Testis (tissue), 3 donors: ENCODE data around the gene DEAF1. TPM values are rescaled to one million over a fixed set of nuclear protein-coding genes. Genes with fewer than 3 reads are reported as not detected.

Source experiments
- DNase-seq: peaks from one replicate; pipeline ENCODE4 v3.0.0-alpha.2; 2019
- H3K27ac ChIP-seq, 2 donors: fragments of 200-600 bp; sonication (generic); one replicate each; pipeline ENCODE4 v1.5.1; 2019
- H3K27me3 ChIP-seq: fragments of 200-600 bp; sonication (generic); one replicate; pipeline ENCODE4 v1.5.1; 2019
- H3K36me3 ChIP-seq: fragments of 200-600 bp; sonication (generic); one replicate; pipeline ENCODE4 v1.5.1; 2017; ENCODE audit warnings: low read depth; ENCODE audit errors: missing control alignments
- H3K4me1 ChIP-seq: fragments of 200-600 bp; sonication (generic); one replicate; pipeline ENCODE4 v1.5.1; 2019
- H3K4me3 ChIP-seq, 2 donors: fragments of 200-600 bp; sonication (generic); one replicate each; pipeline ENCODE4 v1.5.1; 2017 to 2019
- H3K9me3 ChIP-seq: fragments of 200-600 bp; sonication (generic); one replicate; pipeline ENCODE4 v1.5.1; 2017
- CTCF ChIP-seq, 3 experiments: fragments of 450-650 bp in 2 of 3; fragments of 200-600 bp in 1 of 3; sonication (generic) in 1 of 3; IDR thresholded peaks; one replicate each; pipeline ENCODE4 v1.5.1; 2016 to 2019; ENCODE audit warnings: antibody characterized with exemption in 3 of 3, mild to moderate bottlenecking in 2 of 3, moderate library complexity in 1 of 3
- POLR2A ChIP-seq: fragments of 450-650 bp; IDR thresholded peaks from one replicate; pipeline ENCODE4 v1.6.1; 2017; ENCODE audit warnings: antibody characterized with exemption, mild to moderate bottlenecking, moderate library complexity
- whole genome bisulfite sequencing, 2 donors: methylation state at CpG; one replicate each; pipeline ENCODE4 v1.1.5; 2018; 5-methylcytosine and 5-hydroxymethylcytosine counted together
- intact Hi-C: fragments of 100-400 bp; cut with DNase I; formaldehyde crosslinking; loops from one replicate; pipeline ENCODE4 v1.15.1; 2023; ENCODE audit warnings: low total_unique reads
- polyA plus RNA-seq: library from polyadenylated mRNA; stranded (reverse); fragments of 350-450 nt; fragmentation: Illumina TruSeq; extraction: RNeasy Lipid Tissue Mini Kit (QIAGEN cat#74804); gene quantifications from one replicate; pipeline ENCODE4 v1.2.3, GENCODE V29; 2014; ENCODE audit warnings: low read depth, low replicate concordance; ENCODE audit not compliant: insufficient read depth
- total RNA-seq, 2 donors: library from RNA; depleted of rRNA; stranded (reverse); fragments of >200 nt; gene quantifications; one replicate each; pipeline ENCODE4 v1.2.3, GENCODE V29; 2016

DEAF1 gene
- total and polyA plus RNA-seq, 3 donors from 2014 or later, result 47.9 to 116 (median 82.5) TPM

DNA sequence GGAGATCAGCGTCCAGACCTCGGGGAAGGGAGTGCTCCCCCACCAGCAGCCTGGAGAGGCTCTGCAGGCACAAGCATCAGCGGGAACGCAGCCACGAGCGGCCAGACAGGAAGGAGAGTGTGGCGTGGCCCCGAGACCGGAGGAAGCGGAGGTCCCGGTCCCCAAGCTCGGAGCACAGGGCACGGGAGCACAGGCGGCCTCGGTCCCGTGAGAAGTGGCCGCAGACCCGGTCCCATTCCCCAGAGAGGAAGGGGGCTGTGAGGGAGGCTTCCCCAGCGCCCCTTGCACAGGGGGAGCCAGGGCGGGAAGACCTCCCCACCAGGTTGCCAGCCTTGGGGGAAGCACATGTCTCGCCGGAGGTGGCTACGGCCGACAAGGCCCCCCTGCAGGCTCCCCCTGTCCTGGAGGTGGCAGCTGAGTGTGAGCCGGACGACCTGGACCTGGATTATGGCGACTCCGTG is 86.2 kb downstream of the DEAF1 start:
- Histone ChIP-seq H3K36me3 (no peaks in the 10 kb centered on the region), H3K27me3 (no peaks in the 10 kb centered on the region), H3K4me3 (no peak overlapping the region), H3K27ac (peak overlapping the region in 1 of 2 donors; percentile 8), H3K4me1 (peaks cover 15% of the 10 kb centered on the region), H3K9me3 (no peaks in the 10 kb centered on the region)
- intact Hi-C loops, result no loop called here
- 47 to 77% methylated on average over 16 to 28 of the region's 28 CpGs for WGBS, 2 donors
- DNase-seq, result peak; percentile 48
- TF ChIP-seq POLR2A, result no peak
- TF ChIP-seq CTCF (IDR thresholded peaks at IDR 0.05), result no peak

DNA sequence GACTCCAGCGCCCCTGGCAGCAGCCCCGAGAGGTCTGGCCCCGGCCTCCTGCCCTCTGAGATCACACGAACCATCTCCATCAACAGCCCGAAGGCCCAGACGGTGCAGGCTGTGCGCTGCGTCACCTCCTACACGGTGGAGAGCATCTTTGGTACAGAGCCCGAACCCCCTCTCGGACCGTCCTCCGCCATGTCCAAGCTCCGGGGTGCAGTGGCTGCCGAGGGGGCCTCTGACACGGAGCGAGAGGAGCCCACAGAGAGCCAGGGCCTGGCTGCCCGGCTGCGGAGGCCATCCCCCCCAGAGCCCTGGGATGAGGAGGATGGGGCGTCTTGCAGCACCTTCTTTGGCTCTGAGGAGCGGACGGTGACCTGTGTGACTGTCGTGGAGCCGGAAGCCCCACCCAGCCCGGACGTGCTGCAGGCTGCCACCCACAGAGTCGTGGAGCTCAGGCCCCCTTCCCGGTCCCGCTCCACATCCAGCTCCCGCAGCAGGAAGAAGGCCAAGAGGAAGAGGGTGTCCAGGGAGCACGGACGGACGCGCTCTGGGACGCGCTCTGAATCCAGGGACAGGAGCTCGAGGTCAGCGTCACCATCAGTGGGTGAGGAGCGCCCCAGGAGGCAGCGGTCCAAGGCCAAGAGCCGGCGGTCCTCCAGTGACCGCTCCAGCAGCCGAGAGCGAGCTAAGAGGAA is 86.9 kb downstream of the DEAF1 start:
- H3K4me1 ChIP-seq, result peaks cover 15% of the 10 kb centered on the region
- no peaks in the 10 kb centered on the region for H3K27me3 ChIP-seq
- no peak overlapping the region for H3K4me3 ChIP-seq
- peak overlapping the region in 1 of 2 donors; percentile 8 for H3K27ac ChIP-seq
- H3K9me3 ChIP-seq, result no peaks in the 10 kb centered on the region
- DNase-seq, result no peak
- intact Hi-C loops, result no loop called here
- 74 to 75% methylated on average over 17 to 45 of the region's 45 CpGs for WGBS, 2 donors
- no peak for TF ChIP-seq CTCF (IDR thresholded peaks at IDR 0.05)
- TF ChIP-seq POLR2A, result no peak
- H3K36me3 ChIP-seq, result no peaks in the 10 kb centered on the region

GRCh38 chr11:607020-607780 is 87.8 kb downstream of the DEAF1 start:
- Histone ChIP-seq H3K27me3 (no peaks in the 10 kb centered on the region), H3K9me3 (no peaks in the 10 kb centered on the region), H3K4me3 (no peak overlapping the region), H3K4me1 (peaks cover 12% of the 10 kb centered on the region), H3K36me3 (no peaks in the 10 kb centered on the region), H3K27ac (peak overlapping the region in 1 of 2 donors; percentile 48)
- no peak for DNase-seq
- intact Hi-C loops, result no loop called here
- TF ChIP-seq CTCF (IDR thresholded peaks at IDR 0.05) (no peak), POLR2A (no peak)
- 89 to 95% methylated on average over 21 to 35 of the region's 35 CpGs for WGBS, 2 donors

DNA sequence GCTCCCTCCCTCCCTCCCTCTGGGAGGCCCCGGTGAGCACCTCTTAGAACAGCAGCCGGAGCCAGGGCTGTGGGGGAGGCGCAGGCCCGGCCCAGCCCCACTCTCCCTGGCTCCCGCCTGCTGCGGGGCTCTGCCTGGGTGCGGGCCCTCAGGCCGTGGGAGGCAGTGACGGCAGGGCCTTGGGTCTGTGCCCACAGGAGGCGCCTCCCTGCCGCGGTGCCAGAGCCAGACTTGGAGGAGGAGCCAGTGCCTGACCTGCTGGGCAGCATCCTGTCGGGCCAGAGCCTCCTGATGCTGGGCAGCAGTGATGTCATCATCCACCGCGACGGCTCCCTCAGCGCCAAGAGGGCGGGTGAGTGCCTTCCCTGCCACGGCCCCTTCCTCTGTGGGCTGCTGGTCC is 88.8 kb downstream of the DEAF1 start:
- no peak overlapping the region for H3K4me3 ChIP-seq
- peaks cover 7% of the 10 kb centered on the region for H3K4me1 ChIP-seq
- no peaks in the 10 kb centered on the region for H3K9me3 ChIP-seq
- no peak for TF ChIP-seq CTCF (IDR thresholded peaks at IDR 0.05)
- no peak for TF ChIP-seq POLR2A
- peak overlapping the region; percentile 48 to 58 for H3K27ac ChIP-seq
- peak; percentile 93 for DNase-seq
- H3K27me3 ChIP-seq, result no peaks in the 10 kb centered on the region
- intact Hi-C loops, result no loop called here
- WGBS, 2 donors, result 44 to 80% methylated on average over 3 to 19 of the region's 19 CpGs
- H3K36me3 ChIP-seq, result no peaks in the 10 kb centered on the region
